CD4-positive, alpha-beta T cell treated with Interleukin-15 for 1 hour (primary cell): ENCODE data around the gene PROKR1.
"Not testable (repeated sequence)": the region's sequence is repeated elsewhere in the genome, so short reads cannot be mapped to it uniquely, and the experiment has no call there.

ENCODE experiments used
- DNase-seq: peaks from one replicate; pipeline ENCODE4 v3.0.0-alpha.2; 2020

The PROKR1 gene

DNA sequence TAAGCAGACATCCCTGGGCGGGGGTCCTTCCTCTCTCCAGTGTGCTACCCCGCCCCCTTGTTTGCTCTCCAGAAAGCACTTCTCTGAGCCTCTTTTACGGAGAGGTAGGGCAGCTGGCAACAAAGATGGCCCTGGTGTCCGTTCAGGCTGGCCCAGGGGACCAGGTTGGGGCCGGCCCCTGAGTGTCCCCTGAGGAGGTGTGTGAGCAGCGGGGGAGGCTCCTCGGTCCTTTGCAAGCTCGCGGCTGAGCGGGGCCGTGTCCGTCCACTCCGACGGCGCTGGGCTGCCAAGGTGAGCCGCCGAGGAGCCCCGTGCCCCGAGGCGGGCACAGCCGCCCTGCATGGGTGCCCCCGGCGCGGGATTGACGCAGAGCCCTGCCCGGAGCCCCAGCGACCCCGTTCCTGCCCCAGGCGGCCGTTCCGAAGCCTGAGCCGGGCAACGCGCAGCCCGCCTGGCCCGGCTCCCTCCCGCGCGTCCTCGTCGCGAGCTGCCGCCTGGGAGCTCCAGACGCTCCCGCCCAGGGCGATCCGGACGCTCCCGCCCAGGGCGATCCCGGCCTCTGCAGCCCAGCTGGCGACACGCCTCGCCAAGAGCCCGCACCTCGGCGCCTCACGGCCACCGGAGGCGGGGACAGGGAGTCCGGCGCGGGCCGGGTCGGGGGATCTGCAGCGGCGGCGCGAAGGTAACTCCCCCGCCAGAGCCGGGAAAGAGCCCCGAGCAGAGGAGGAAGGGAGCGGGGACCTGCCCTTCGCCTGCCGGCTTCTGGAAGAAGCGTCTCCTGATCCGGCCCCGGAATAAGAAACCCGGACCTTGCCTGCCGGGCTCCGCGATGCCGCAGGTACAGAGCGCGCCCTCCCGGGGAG, at the start of gene PROKR1:
Gene PROKR1 (plus strand): TSS at position 569 of the 863 bp plus-strand sequence. CDS start 2,243 bp downstream, outside the sequence.
- DNase-seq: no peak

DNA sequence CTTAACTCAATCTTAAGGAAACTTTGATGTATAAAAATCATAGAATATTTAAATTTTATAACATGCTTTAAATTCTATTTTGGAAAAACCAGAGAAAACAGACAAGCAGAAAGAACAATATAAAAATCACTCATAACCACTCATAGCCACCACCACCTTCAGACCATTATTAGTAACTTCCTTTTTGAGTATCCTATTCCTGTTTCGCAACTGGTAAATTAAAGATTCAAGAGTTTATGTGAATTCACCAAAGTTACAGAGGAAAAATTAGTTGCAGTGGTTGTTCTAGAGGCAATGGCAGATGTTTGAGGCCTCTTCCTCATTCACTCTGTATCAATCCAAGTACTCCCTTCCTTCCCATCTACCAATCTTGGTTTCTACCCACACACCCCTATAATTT, 49.3 kb upstream of the PROKR1 start:
- DNase-seq: no peak

DNA sequence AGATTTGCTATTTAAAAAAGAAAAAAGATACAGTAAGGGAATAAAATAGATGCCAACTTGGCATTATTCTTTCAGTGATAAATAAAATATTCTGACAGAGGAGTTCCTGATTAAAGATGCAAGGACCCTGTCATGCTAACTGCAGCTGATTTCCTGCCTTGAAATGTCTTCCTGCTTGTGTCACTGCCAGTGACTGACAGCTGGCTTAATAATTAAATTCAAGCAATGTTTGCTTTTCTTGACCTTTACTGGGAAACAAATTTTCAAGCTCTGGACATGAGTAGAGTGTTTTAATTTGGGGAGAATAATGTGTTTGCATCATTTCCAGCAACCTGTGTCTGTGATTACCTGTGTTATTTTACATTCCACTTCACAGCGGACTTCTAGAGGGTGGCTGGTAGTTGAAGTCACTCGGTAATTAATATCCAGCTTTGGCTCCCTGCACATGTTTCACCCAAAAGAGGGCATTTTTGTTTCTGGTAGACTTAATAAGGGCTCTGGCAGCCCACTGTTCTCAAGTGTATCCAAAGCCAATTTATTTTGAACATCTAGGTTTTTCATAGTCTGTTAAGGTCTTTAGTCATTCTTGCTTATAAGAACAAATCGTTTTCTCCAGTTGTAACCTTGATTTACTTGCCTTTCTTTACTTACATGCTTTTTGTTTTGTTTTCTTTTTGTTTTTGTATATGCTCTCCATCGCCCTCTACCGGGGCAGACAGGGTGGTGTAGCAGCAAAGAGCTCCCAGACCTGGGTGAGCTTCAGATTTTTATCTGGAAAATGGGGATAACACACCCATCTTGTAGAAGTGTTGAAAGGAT, 48.5 kb upstream of the PROKR1 start:
- peak; percentile 26 for DNase-seq

DNA sequence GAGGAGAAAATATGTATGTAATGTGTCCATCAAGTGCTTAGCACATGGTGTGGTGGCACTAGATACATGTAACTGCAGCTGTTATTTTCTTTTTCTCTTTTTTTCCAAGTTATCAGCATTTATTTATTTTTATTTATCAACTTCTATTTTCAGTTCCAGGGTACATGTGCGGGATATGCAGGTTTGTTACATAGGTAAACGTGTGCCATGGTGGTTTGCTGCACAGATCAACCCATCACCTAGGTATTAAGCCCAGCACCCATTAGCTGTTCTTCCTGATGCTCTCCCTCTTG, 47.9 kb upstream of the PROKR1 start:
- DNase-seq: not testable (repeated sequence)

DNA sequence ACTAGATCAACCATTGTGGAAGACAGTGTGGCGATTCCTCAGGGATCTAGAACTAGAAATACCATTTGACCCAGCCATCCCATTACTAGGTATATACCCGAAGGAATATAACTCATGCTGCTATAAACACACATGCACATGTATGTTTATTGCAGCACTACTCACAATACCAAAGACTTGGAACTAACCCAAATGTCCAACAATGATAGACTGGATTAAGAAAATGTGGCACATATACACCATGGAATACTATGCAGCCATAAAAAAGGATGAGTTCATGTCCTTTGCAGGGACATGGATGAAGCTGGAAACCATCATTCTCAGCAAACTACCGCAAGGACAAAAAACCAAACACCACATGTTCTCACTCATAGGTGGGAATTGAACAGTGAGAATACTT, 42.9 kb upstream of the PROKR1 start:
- not testable (repeated sequence) for DNase-seq

DNA sequence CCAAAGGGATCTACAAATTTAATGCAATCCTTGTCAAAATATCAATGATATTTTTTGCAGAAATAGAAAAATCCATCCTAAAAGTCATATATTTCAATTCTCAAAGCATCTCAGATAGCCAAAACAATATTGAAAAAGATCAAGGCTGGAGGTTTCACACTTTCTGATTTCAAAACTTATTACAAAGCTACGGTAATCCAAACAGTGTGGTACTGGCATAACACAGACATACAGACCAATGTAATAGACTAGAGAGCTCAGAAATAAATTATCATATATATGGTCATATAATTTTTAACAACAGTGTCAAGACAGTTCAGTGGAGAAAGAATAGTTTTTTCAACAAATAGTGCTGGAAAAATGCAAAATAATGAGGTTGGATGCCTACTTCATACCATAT, 40.3 kb upstream of the PROKR1 start:
- DNase-seq: no peak

DNA sequence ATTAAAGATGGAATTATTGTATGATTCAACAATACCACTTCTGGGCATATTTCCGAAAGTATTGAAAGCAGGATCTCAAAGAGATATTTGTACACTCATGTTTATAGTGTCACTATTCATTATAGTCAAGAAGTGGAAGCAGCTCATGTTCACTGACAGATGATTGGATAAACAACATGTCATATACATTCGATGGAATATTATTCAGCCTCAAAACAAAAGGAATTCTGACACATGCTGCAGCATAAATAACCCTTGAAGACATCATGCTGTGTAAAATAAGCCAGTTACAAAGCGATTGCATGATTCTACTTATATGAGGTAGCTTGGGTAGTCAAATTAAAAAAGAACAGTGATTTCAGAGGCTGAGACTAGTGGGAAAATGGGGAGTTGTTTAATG, 39.3 kb upstream of the PROKR1 start:
- no peak for DNase-seq

GRCh38 chr2:68605939-68606338, 37.4 kb upstream of the PROKR1 start:
- DNase-seq: no peak

DNA sequence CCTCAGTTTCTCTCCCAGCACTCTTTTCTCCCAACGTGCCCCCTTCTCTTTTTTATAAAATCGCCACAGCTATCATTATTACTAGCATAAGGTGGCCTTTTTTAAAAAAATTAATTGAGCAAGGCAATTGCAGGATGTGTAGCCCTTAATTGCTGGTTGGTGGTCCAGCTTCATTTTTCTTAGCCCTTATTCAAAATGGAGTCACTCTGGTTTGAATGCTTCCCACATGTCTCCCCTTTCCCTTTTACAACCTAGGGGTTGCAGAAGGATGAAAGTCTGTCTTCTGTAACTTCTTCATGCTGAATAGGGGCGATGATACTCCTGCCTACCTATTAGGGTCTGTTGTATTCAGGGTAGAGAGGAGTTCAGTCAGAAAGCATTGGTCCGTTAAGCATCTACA, 36.6 kb upstream of the PROKR1 start:
- no peak for DNase-seq

DNA sequence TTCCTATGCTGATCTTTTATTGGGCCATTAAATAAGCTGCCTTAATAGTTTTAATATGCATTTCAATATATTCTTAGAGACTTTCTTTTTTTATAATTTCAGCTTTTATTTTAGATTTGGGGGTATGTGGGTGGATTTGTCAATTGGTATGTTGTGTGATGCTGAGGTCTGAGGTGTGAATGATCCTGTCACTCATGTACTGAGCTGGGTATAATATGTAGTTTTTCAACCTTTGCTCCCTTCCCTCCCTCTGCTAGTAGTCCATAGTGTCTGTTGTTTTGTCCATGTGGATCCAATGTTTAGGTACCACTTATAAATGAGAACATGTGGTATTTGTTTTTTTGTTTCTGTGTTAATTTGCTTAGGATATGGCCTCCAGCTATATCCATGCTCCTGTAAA, 35.5 kb upstream of the PROKR1 start:
- no peak for DNase-seq

DNA sequence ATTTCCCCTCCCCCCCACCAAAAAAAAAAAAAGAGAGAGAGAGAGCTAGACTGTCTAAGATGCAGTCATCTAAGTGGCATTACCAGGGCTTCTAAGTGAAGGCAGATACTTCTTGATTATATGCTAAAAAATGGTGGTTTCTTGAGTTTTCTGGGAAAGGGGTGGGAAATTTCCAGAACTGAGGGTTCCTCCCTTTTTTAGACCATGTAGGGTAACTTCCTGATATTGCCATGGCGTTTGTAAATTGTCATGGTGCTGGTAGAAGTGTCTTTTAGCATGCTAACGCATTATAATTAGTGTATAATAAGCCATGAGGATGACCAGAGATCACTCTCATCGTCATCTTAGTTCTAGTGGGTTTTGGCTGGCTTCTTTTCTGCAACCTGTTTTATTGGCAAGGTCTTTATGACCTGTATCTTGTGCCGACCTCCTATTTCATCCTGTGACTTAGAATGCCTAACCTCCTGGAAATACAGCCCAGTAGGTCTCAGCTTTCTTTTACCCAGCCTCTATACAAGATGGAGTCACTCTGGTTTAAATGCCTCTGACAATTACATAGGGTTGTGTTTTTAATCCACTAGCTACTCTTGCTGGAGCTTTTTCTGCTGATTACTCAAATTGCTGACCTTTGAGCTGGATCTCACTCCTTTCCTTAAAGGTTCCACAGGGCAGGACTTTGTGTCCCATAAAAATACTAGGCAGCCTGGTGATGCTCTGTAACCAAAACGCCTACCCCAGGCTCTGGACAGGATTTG, 30.4 kb upstream of the PROKR1 start:
- no peak for DNase-seq

GRCh38 chr2:68620772-68621171, 22.6 kb upstream of the PROKR1 start:
- DNase-seq: no peak

GRCh38 chr2:68623820-68624219, 19.6 kb upstream of the PROKR1 start:
- DNase-seq: no peak

DNA sequence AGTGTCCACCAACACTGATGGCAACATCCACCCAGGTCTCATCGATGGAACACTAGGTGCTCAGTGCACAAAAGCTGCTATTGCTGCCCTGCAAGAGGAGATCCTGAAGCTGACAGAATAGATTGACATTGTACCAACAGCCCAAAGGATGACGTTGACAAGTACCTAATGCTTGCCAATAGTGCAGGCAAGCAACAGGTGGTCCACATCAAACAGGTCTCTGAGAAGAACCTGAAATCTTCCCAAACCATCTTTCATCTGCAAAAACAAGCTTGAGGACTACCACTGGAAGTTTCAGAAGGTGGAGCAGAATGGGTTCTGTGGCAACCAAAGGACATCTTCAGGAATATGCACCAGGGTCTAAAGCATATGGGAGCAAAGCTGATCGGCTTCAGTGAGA, 15.8 kb upstream of the PROKR1 start:
- DNase-seq: no peak

- DNase-seq: no peak
These were observed 11.4 kb upstream of the PROKR1 start for GRCh38 chr2:68632021-68632420.

DNA sequence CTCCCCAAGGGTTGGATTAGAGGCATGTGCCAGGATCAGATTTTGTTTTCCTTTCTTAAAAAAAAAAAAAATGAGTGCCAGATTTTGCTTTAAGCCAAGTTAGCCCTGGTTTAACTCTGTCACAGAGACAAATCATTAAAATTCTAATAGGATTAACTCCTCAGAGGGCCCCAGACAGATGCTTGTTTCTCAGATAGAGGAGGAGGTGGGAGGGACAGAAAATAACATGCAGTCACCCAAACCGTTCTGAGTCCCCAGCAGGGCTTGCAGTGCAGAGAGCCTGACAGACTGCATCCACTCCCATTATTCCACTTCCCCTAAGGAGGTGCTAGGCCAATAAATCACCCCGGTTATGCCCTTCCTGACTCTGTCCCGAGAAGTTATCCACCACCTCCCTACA, 6.3 kb upstream of the PROKR1 start:
- DNase-seq: no peak

DNA sequence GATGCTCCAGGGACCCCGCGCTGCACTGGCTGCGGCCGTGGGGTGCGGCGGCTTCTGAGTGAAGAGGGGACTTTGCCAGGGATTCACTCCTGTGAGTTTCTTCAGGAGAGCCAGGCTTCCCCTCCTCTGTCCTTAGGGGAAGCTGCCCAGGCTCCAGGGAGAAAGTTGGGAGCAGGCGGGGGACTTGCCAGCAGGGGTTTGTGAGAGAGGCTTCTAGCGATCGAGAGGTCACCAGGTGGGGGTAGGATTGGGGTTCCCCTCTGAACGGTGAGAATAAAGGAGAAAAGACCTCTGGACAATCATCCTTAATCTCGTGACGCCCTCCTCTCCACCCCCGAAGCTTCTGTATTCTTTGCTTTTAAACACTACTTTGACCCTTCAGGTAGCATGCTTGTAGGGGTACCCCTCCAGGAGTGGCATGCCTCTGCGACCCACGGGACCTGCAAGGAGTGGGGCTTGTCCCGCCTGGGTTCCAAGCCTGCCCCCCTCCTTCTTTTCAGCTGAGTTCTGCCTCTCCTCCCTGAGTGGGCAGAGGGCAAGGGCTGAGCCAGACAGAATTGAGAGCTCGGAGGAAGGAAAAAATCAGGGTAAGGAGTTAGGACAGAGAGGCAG, 601 bp downstream of the PROKR1 start:
- no peak for DNase-seq

DNA sequence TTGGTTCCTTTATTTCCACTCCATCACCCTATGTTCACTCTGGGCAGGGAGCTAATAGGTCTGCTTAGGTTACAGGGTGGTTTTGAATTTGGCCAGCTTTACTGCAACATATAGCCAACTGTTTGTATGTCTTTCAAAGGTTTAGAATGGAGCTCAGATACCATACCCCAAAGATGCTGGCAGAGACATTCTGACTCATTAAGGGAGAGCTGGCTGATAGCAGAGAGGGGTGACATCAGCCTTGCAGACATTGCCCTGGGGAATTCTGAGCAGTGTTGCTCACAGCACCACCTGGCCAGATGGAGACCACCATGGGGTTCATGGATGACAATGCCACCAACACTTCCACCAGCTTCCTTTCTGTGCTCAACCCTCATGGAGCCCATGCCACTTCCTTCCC, 2.1 kb downstream of the PROKR1 start:
- DNase-seq: no peak

DNA sequence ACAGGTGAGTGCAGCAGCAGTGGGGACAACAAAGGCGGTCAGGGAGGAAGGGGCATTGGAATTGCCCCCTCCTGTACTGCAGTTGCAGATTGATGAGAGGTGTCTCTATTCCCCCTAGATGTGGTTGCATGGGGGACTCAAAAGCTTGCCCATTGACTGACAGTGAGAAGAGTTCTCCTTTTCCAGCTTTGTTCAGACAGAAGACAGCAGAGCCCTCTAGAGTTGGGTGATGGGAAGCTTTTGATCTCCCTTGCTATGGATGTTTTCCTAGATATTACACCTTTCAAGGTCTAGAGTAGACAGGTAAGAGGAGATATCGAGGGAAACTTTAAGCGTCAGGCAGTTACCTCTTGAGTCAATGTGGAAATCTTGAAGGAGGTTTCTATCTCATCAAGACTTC, 2.9 kb downstream of the PROKR1 start:
- DNase-seq: no peak

GRCh38 chr2:68650645-68651044, 7.3 kb downstream of the PROKR1 start:
- no peak for DNase-seq

DNA sequence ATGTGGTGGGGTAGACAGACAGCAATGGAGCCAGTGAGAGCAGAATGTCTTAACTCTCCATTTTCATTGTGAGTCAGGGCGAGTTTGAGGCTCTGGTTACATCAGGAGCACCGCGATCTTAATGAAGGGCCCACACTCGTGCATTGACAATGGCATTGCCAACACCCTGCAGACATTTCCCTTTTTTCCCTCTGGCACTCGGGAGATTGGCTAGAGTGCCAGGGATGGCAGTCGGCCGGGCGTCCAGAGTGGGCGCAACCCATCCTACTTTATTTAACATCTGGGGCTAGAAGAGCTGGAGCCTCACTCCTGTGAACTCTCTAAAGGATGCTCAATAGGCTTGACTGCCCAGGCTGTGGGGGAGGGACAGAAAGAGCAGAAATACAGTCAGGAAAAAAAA, 9.7 kb downstream of the PROKR1 start:
- no peak for DNase-seq

GRCh38 chr2:68653538-68653982, 10.2 kb downstream of the PROKR1 start:
- peak; percentile 27 for DNase-seq

DNA sequence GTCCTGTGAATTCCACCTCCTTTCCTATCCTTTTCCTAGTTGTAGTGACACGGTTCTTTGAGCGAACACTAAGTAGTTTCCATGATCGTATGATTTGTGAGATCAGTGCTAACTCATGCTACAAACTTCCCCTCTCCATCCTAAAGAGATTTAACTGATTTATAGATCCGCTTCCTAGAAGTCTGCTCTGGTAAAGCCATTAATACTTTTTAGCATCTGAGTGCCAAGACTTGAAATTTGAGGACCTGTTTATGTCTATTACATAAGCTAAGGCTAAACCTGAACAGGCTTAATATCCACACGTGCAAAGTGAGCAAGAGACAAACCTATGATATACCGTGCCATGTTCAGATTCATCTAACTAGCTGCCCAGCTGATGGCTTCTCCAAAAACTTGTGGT, 14.9 kb downstream of the PROKR1 start:
- DNase-seq: no peak
